Skeletal muscle satellite cell (primary cell): ENCODE measurements around the gene DECR2. TPM values are rescaled to one million over a fixed set of nuclear protein-coding genes. Genes with fewer than 3 reads are reported as not detected.
A peak's percentile ranks its signal among the peaks of the same experiment; 100 is the strongest.

Experiments used
- H3K27me3 ChIP-seq: 2 replicates; pipeline ENCODE4 v1.7.0; 2013; ENCODE audit warnings: low read length; ENCODE audit not compliant: control insufficient read depth, insufficient read depth
- H3K36me3 ChIP-seq: 2 replicates; pipeline ENCODE4 v1.7.0; 2013; ENCODE audit warnings: mild to moderate bottlenecking, control low read depth, low read length; ENCODE audit not compliant: insufficient read depth
- H3K4me1 ChIP-seq: 2 replicates; pipeline ENCODE4 v1.7.0; 2013; ENCODE audit warnings: low read length; ENCODE audit not compliant: control insufficient read depth, insufficient read depth
- H3K4me2 ChIP-seq: 2 replicates; pipeline ENCODE4 v1.7.0; 2013; ENCODE audit warnings: mild to moderate bottlenecking, low read length
- H3K4me3 ChIP-seq: 2 replicates; pipeline ENCODE4 v1.7.0; 2013; ENCODE audit warnings: low read length
- H3K9ac ChIP-seq: 2 replicates; pipeline ENCODE4 v1.7.0; 2013; ENCODE audit warnings: mild to moderate bottlenecking, low read depth, low read length, moderate library complexity
- H3K9me3 ChIP-seq: replicated peaks from 2 replicates; pipeline ENCODE4 v1.7.0; 2013; ENCODE audit warnings: mild to moderate bottlenecking, control low read depth, low read length
- total RNA-seq: library from RNA; depleted of rRNA; stranded (reverse); fragments of >200 nt; gene quantifications from 2 replicates; pipeline ENCODE4 v1.2.3, GENCODE V29; 2012; rRNA removed

DECR2 gene
- 17.5 and 21.8 TPM in 2 replicates for total RNA-seq

- Histone ChIP-seq H3K36me3 (peaks cover 10% of the 10 kb centered on the region), H3K4me2 (peak within 1 kb of the TSS; percentile 89), H3K9ac (peak within 1 kb of the TSS; percentile 90), H3K4me1 (peaks cover 17% of the 10 kb centered on the region), H3K27me3 (no peaks in the 10 kb centered on the region), H3K4me3 (peak within 1 kb of the TSS; percentile 95), H3K9me3 (no peaks in the 10 kb centered on the region)
Measured at GRCh38 chr16:401468-402348, at the start of gene DECR2. DECR2 (plus strand) TSS chr16:401885; CDS start chr16:401964, 79 bp downstream.

DNA sequence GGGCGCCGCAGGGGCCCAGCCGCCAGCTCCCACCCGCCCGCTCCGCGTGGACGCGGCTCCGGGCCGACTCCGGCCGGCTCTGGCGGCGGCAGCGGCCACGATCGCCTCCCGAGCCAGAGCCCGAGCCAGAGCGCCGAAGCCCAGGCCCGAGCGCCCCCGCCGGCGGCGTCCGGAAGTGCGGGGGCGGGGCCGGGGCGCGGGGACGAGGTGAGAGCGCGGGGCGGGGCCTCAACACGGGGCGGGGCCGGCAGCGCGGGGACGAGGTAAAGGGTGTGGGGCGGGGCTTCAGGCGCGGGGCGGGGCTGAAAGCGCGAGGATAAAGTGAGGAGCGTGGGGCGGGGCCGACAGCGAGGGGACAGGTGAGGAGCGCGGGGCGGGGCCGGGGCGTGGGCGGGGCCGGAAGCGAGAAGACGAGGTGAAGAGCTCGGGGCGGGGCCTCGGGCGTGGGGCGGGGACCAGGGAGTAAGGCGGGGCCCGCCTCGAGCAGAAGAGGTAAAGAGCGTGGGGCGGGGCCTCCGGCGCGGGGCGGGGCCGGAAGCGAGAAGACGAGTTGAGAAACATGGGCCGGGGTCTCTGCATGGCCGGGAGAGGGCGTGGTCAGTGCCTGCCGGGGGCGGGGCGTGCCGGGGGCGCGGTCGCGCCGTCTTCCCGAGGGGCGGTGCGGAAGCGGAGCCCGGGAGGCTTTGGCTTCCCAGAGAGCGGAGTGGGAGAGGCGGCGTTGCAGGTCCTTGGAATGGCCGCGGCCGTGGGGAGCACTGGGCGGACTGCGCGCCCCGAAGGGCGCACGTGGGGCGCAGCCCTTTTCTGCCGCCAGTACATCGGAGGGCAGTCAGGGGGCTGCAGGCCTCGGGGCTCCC lies 48.9 kb upstream of the DECR2 start, which contains the start of gene AXIN1:
Gene AXIN1, minus strand, starts transcription at position 177 of the 857 bp plus-strand sequence. CDS start 5,698 bp downstream, outside the sequence.
- no peaks in the 10 kb centered on the region for H3K9me3 ChIP-seq
- H3K4me3 ChIP-seq, result peak within 1 kb of the TSS; percentile 75
- H3K4me1 ChIP-seq, result peaks cover 7% of the 10 kb centered on the region

GRCh38 chr16:353404-354290 lies 48.0 kb upstream of the DECR2 start:
- H3K4me1 ChIP-seq, result peaks cover 7% of the 10 kb centered on the region
- H3K4me2 ChIP-seq, result peak overlapping the region; percentile 84
- H3K4me3 ChIP-seq, result peak overlapping the region; percentile 63
- H3K9me3 ChIP-seq, result no peaks in the 10 kb centered on the region
- no peak overlapping the region for H3K9ac ChIP-seq
- no peaks in the 10 kb centered on the region for H3K27me3 ChIP-seq
- H3K36me3 ChIP-seq, result peaks cover 13% of the 10 kb centered on the region

More for the DNA sequence above, 48.9 kb upstream of the DECR2 start, which contains the start of gene AXIN1:
- H3K27me3 ChIP-seq, result no peaks in the 10 kb centered on the region
- H3K4me2 ChIP-seq, result peak within 1 kb of the TSS; percentile 90
- H3K36me3 ChIP-seq, result peaks cover 13% of the 10 kb centered on the region
- H3K9ac ChIP-seq, result peak within 1 kb of the TSS; percentile 76

- H3K36me3 ChIP-seq, result peaks cover 9% of the 10 kb centered on the region
- no peaks in the 10 kb centered on the region for H3K27me3 ChIP-seq
- H3K9ac ChIP-seq, result no peak overlapping the region
- H3K4me1 ChIP-seq, result peaks cover 7% of the 10 kb centered on the region
- H3K4me2 ChIP-seq, result no peak overlapping the region
- no peaks in the 10 kb centered on the region for H3K9me3 ChIP-seq
- no peak overlapping the region for H3K4me3 ChIP-seq
Measured at GRCh38 chr16:354291-354881, 47.3 kb upstream of the DECR2 start.

GRCh38 chr16:354971-355461 lies 46.7 kb upstream of the DECR2 start:
- Histone ChIP-seq H3K36me3 (peaks cover 7% of the 10 kb centered on the region), H3K4me2 (no peak overlapping the region), H3K9me3 (no peaks in the 10 kb centered on the region), H3K9ac (no peak overlapping the region), H3K4me1 (peaks cover 7% of the 10 kb centered on the region), H3K4me3 (no peak overlapping the region), H3K27me3 (no peaks in the 10 kb centered on the region)

- H3K9me3 ChIP-seq, result no peaks in the 10 kb centered on the region
- H3K4me1 ChIP-seq, result no peaks in the 10 kb centered on the region
- no peak overlapping the region for H3K4me3 ChIP-seq
- H3K36me3 ChIP-seq, result no peaks in the 10 kb centered on the region
- no peak overlapping the region for H3K4me2 ChIP-seq
- H3K27me3 ChIP-seq, result no peaks in the 10 kb centered on the region
- H3K9ac ChIP-seq, result no peak overlapping the region
Measured at GRCh38 chr16:356741-357140, 44.9 kb upstream of the DECR2 start.

DNA sequence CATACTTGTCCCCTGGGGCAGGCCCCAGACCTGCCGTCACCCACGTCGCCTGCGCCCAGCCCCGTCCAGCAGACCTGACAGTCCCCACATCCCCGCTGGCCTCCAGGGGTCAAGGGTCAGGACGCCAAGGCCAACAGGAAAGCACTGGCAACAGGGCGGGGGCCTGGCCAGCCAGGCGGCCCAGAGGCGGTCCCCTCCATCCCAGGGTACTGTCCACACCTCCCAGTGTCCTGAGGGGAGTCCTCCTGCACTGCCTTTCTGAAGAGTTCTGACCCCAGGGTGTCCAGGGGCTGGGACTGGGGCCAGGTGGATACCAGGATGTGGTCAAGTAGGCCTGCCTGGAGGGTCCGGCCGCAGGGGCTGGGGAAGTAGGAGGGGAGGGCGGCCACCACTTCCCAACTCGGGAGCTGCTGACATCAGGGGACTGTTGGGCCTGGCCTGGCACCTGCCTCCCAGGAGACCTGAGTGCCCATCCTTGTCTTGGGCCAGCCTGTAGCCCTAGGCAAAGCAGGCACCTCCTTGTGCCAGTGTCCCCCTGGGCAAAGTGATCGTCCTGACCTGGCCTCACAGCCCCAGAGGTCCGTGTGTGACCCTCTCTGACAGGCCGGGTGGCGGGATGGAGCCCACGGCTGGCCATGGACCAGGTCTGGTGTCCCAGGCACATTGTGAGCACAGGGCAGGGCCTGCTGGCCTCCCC lies 42.5 kb upstream of the DECR2 start:
- Histone ChIP-seq H3K9me3 (no peaks in the 10 kb centered on the region), H3K27me3 (peaks cover 6% of the 10 kb centered on the region), H3K4me3 (no peak overlapping the region), H3K9ac (no peak overlapping the region), H3K36me3 (no peaks in the 10 kb centered on the region), H3K4me2 (no peak overlapping the region), H3K4me1 (peaks cover 2% of the 10 kb centered on the region)

GRCh38 chr16:359871-360697 lies 41.6 kb upstream of the DECR2 start:
- Histone ChIP-seq H3K9me3 (no peaks in the 10 kb centered on the region), H3K27me3 (peaks cover 6% of the 10 kb centered on the region), H3K4me1 (peaks cover 7% of the 10 kb centered on the region), H3K9ac (no peak overlapping the region), H3K4me2 (no peak overlapping the region), H3K4me3 (no peak overlapping the region), H3K36me3 (no peaks in the 10 kb centered on the region)

GRCh38 chr16:360698-361336 lies 40.9 kb upstream of the DECR2 start:
- Histone ChIP-seq H3K9ac (no peak overlapping the region), H3K4me3 (no peak overlapping the region), H3K4me2 (no peak overlapping the region), H3K4me1 (peaks cover 7% of the 10 kb centered on the region), H3K27me3 (peaks cover 6% of the 10 kb centered on the region), H3K36me3 (no peaks in the 10 kb centered on the region), H3K9me3 (no peaks in the 10 kb centered on the region)
